Measurements from ENCODE around the gene QKI.

DNA sequence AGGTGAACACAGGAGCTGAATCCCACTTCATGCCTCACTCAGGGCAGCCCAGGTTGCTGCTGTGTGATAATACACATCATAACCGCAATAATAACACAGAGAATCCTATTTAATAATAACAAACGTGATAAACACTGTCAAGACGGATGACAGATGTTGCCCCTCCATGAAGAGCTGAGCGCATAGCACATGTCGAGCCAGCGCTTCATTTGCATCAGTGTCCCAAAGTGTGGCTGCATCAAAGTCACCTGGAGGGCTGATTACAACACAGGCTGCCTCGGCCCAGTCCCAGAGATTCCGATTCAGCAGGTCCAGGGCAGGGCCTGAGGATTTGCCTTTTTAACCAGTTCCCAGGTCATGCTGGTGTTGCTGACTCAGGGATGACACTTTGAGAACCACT, 198.5 kb downstream of the QKI start:
- TF ChIP-seq, protein P1, sequence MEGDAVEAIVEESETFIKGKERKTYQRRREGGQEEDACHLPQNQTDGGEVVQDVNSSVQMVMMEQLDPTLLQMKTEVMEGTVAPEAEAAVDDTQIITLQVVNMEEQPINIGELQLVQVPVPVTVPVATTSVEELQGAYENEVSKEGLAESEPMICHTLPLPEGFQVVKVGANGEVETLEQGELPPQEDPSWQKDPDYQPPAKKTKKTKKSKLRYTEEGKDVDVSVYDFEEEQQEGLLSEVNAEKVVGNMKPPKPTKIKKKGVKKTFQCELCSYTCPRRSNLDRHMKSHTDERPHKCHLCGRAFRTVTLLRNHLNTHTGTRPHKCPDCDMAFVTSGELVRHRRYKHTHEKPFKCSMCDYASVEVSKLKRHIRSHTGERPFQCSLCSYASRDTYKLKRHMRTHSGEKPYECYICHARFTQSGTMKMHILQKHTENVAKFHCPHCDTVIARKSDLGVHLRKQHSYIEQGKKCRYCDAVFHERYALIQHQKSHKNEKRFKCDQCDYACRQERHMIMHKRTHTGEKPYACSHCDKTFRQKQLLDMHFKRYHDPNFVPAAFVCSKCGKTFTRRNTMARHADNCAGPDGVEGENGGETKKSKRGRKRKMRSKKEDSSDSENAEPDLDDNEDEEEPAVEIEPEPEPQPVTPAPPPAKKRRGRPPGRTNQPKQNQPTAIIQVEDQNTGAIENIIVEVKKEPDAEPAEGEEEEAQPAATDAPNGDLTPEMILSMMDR (conservative IDR thresholded peaks at IDR 0.05; ENCODE audit: low read depth, low read length) = no peak
- TF ChIP-seq EZH2 (IDR thresholded peaks at IDR 0.05; ENCODE audit: low read length, unreplicated experiment) = no peak
- TF ChIP-seq EZH2phosphoT487 (IDR thresholded peaks at IDR 0.05; ENCODE audit: borderline replicate concordance, low read length) = no peak

All from PC-3 (cell line).